Measurements from ENCODE around the gene CEP41. TPM values are rescaled to one million over a fixed set of nuclear protein-coding genes. Genes with fewer than 3 reads are reported as not detected.
"Not testable (repeated sequence)": the region's sequence is repeated elsewhere in the genome, so short reads cannot be mapped to it uniquely, and the experiment has no call there.

The CEP41 gene
- polyA plus RNA-seq, 1 donor: 32.3 TPM

- DNase-seq: no peak
These were observed 52.1 kb downstream of the CEP41 start for GRCh38 chr7:130388671-130389070.

- no peak for DNase-seq
These were observed 53.0 kb downstream of the CEP41 start for GRCh38 chr7:130387628-130388403.

GRCh38 chr7:130387306-130387627 lies 53.5 kb downstream of the CEP41 start:
- DNase-seq: no peak

- no peak for DNase-seq
These were observed 53.9 kb downstream of the CEP41 start for GRCh38 chr7:130386876-130387275.

- DNase-seq: no peak
These were observed 55.2 kb downstream of the CEP41 start for GRCh38 chr7:130385600-130386066.

- no peak for DNase-seq
These were observed 55.8 kb downstream of the CEP41 start for GRCh38 chr7:130384841-130385599.

- no peak for DNase-seq
These were observed 56.4 kb downstream of the CEP41 start for GRCh38 chr7:130384371-130384801.

GRCh38 chr7:130383187-130383980 lies 57.4 kb downstream of the CEP41 start:
- no peak for DNase-seq

- DNase-seq: no peak
These were observed 59.1 kb downstream of the CEP41 start for GRCh38 chr7:130381468-130382312.

- no peak for DNase-seq
These were observed 59.9 kb downstream of the CEP41 start for GRCh38 chr7:130380861-130381455.

- DNase-seq: no peak
These were observed 60.6 kb downstream of the CEP41 start, which contains the start of gene CPA1 for GRCh38 chr7:130379921-130380860. CPA1 (plus strand) TSS chr7:130380494; CDS start chr7:130380521, 27 bp downstream.

GRCh38 chr7:130379532-130379920 lies 61.3 kb downstream of the CEP41 start:
- no peak for DNase-seq

GRCh38 chr7:130379019-130379418 lies 61.8 kb downstream of the CEP41 start:
- no peak for DNase-seq

GRCh38 chr7:130377178-130377577 lies 63.6 kb downstream of the CEP41 start:
- no peak for DNase-seq

GRCh38 chr7:130376461-130376860 lies 64.4 kb downstream of the CEP41 start:
- DNase-seq: not testable (repeated sequence)

- DNase-seq: no peak
These were observed 66.3 kb downstream of the CEP41 start for GRCh38 chr7:130374507-130374906.

GRCh38 chr7:130372402-130373165 lies 68.2 kb downstream of the CEP41 start:
- DNase-seq: no peak

GRCh38 chr7:130371046-130371445 lies 69.8 kb downstream of the CEP41 start:
- no peak for DNase-seq
